Heart left ventricle (tissue), 16 donors: ENCODE measurements around the gene SGPP2. TPM values are rescaled to one million over a fixed set of nuclear protein-coding genes. Genes with fewer than 3 reads are reported as not detected.

Experiments
- ATAC-seq, 4 donors: fragments of 200-7000 bp; cut with Tn5 transposase; one replicate each; pipeline ENCODE4 v1.9.1; 2020 to 2022; ENCODE audit warnings: moderate library complexity in 4 of 4, mild to moderate bottlenecking in 3 of 4, moderate number of reproducible peaks in 1 of 4
- DNase-seq, 5 donors: peaks; one replicate each; pipeline ENCODE4 v3.0.0-alpha.2; 2020
- H3K27ac ChIP-seq, 12 donors: fragments of 200-600 bp; sonication (generic) in 4 of 12; one replicate each; pipeline versions ENCODE4 v1.5.0 to v1.8.0; 2016 to 2022; ENCODE audit warnings: mild to moderate bottlenecking in 2 of 12
- H3K27me3 ChIP-seq, 9 donors: fragments of 200-600 bp; sonication (generic) in 2 of 9; one replicate each; pipeline versions ENCODE4 v1.5.1 to v1.8.0; 2016 to 2022; ENCODE audit warnings: mild to moderate bottlenecking in 3 of 9
- H3K36me3 ChIP-seq, 9 donors: fragments of 200-600 bp; sonication (generic) in 2 of 9; one replicate each; pipeline versions ENCODE4 v1.5.0 to v1.8.0; 2018 to 2022; ENCODE audit warnings: mild to moderate bottlenecking in 2 of 9
- H3K4me1 ChIP-seq, 12 donors: fragments of 200-600 bp; sonication (generic) in 4 of 12; one replicate each; pipeline versions ENCODE4 v1.5.0 to v1.8.0; 2016 to 2022; ENCODE audit warnings: mild to moderate bottlenecking in 3 of 12
- H3K4me3 ChIP-seq, 12 donors: fragments of 200-600 bp; sonication (generic) in 4 of 12; one replicate each; pipeline versions ENCODE4 v1.5.0 to v1.8.0; 2017 to 2022; ENCODE audit warnings: mild to moderate bottlenecking in 9 of 12, moderate library complexity in 4 of 12
- H3K9me3 ChIP-seq, 12 donors: fragments of 200-600 bp; sonication (generic) in 4 of 12; one replicate each; pipeline versions ENCODE4 v1.5.0 to v1.8.0; 2016 to 2022; ENCODE audit warnings: mild to moderate bottlenecking in 1 of 12
- POLR2A ChIP-seq, 2 donors: fragments of 450-650 bp; IDR thresholded peaks; one replicate each; pipeline ENCODE4 v1.6.1; 2017; ENCODE audit warnings: antibody characterized with exemption in 2 of 2, mild to moderate bottlenecking in 2 of 2, moderate library complexity in 2 of 2
- WGBS, 4 donors: extraction: QIAGEN DNeasy Blood & Tissue Kit in 2 of 4; methylation state at CpG; one replicate each; pipeline versions ENCODE4 v1.1.5 to v1.1.7; 2013 to 2018; 5-methylcytosine and 5-hydroxymethylcytosine counted together
- intact Hi-C, 10 donors: fragments of 100-400 bp; cut with DNase I; formaldehyde crosslinking; loops; one replicate each; pipeline versions ENCODE4 v1.11.1 to v1.14.2; 2022
- polyA plus RNA-seq, 2 donors: library from polyadenylated mRNA; stranded (reverse); fragments of 200-250 nt; gene quantifications; one replicate each; pipeline ENCODE4 v1.2.3, GENCODE V29; 2013
- total RNA-seq, 9 donors: library from RNA; depleted of rRNA in 2 of 9; stranded (reverse); fragments of >200 nt in 2 of 9; fragmentation: NEBNext Ultra II Directional in 3 of 9; extraction: Animal tissue kit (Norgen Biotek cat#: 25700) in 3 of 9; gene quantifications; one replicate each; pipeline versions ENCODE4 v1.1.0 to v1.2.4, GENCODE V29; 2016 to 2023
- TF ChIP-seq, protein P1 (sequence below), 12 donors: fragments of 200-600 bp; sonication (generic) in 4 of 12; IDR thresholded peaks; one replicate each; pipeline versions ENCODE4 v1.5.0 to v1.8.0; 2018 to 2022; ENCODE audit warnings: antibody characterized with exemption in 12 of 12, mild to moderate bottlenecking in 5 of 12
- donor health status: ischemic (EF 13 %, LVEDD 7.1; RV severe dilation, severe dysfunction).
- donor health status: healthy with polysubstance abuse.
- donor health status: DM: no; HTN: yes; CAD: no.
- donor health status: DM: no; HTN: no; CAD: no.
- donor health status: ischemic (EF 25% LVEDD 6.9; RV normal size, moderate dysfunction).
- donor health status: ischemic (EF 25% LVEDD 5.7; RV mildly dilated, moderate dysfunction).
- donor health status: healthy.
- donor health status: DM: yes; HTN: yes; CAD: no.
- donor health status: ischemic (EF 35%, LVEDD 5.7; RV mildly dilated, moderate dysfunction).
- donor health status: nonischemic (EF 11% LVEDD 7.7; RV severe dilation, severe dysfunction).
- donor health status: DM: yes; HTN: yes; CAD: no.
- donor health status: PGD.
- donor health status: ischemic (EF 29% LVEDD 5.4; RV normal size, mild dysfunction).
- donor health status: nonischemic (EF 23%, LVEDD 6.1; RV moderate dilation, normal function).

The SGPP2 gene
- total and polyA plus RNA-seq, 11 donors, result 1.6 to 25.8 (median 12.4) TPM

DNA sequence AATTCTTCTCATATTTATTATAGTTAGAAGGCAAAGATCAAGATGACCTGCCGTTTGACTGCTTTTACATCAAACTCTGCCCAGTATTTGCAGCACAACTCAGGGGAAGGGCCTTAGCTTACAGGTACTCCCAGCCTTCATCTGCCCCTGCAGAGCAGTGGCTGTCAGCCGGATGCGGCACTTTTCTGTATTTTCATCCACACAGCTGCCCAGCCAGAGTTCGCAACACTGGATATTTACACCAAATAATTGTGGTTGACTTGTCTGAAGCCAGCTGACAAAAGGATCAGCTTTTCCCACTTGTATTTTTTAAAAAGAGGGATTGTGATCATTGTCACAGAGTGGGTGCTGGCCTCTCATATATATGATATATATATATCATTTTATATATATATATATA lies 136.8 kb downstream of the SGPP2 start:
- intact Hi-C loops, result loop anchor here (1.0 to 10.0 kb wide), 7 partner anchors 242 to 506 kb away; no protein-coding TSS in a partner anchor

DNA sequence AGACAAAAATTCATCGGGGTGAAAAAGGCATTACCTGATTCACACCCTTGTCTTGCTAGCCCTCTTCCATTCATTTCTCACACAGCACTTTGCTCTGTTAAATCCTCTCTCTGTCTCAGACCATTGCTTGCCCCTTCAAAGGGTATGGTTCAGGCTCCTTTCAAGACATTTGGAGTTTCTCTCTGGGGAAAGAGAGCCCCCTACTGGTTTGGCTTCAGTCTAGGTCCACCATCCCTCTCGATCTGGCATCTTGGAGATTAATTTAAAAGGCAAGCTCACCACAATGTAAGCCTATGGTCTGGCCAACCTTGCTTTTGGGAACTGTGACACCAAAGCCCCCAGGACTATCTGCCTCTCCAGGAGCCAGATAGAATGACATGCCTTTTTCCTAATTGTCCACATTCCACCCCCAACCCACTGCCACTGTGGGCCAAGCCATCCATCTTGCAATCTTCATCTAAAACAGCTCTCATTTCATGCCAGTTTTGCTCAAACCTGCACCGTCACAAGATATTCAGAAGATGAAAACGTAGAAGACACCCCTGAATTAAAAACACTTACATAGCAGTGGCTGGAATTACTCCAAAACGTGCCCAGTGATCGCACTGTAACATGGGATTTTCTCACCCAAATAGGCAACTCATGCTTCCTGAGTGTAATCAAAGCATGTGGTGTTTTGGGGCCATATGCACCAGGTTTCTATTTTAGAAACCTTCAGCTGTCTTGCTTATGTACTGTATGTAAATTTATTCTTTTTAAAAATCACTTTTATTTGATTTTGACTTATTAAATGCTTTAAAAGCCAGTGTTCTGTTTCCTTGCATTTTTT lies 137.7 kb downstream of the SGPP2 start:
- Histone ChIP-seq H3K4me1 (peaks cover 0 to 11% (median 0%) of the 10 kb centered on the region in 12 donors), H3K36me3 (peaks cover 0 to 6% (median 0%) of the 10 kb centered on the region in 9 donors), H3K9me3 (no peaks in the 10 kb centered on the region), H3K4me3 (no peak overlapping the region), H3K27ac (no peak overlapping the region), H3K27me3 (peaks cover 0 to 2% (median 0%) of the 10 kb centered on the region in 9 donors)
- TF ChIP-seq, protein P1, sequence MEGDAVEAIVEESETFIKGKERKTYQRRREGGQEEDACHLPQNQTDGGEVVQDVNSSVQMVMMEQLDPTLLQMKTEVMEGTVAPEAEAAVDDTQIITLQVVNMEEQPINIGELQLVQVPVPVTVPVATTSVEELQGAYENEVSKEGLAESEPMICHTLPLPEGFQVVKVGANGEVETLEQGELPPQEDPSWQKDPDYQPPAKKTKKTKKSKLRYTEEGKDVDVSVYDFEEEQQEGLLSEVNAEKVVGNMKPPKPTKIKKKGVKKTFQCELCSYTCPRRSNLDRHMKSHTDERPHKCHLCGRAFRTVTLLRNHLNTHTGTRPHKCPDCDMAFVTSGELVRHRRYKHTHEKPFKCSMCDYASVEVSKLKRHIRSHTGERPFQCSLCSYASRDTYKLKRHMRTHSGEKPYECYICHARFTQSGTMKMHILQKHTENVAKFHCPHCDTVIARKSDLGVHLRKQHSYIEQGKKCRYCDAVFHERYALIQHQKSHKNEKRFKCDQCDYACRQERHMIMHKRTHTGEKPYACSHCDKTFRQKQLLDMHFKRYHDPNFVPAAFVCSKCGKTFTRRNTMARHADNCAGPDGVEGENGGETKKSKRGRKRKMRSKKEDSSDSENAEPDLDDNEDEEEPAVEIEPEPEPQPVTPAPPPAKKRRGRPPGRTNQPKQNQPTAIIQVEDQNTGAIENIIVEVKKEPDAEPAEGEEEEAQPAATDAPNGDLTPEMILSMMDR (IDR thresholded peaks at IDR 0.05), result peak; percentile 52 to 68 (median 58)
- TF ChIP-seq POLR2A (IDR thresholded peaks at IDR 0.05), result no peak
- intact Hi-C loops, result loop anchor here (1.0 to 10.0 kb wide), 7 partner anchors 243 to 507 kb away; no protein-coding TSS in a partner anchor
- WGBS, 4 donors, result 59 to 66% (median 62%) methylated on average over 6 of the region's 6 CpGs
- ATAC-seq (peak; percentile 38 to 83 (median 80)), DNase-seq (peak in 2 of 5 donors; percentile 29 to 40)

More for the DNA sequence above, 136.8 kb downstream of the SGPP2 start:
- Histone ChIP-seq H3K9me3 (no peaks in the 10 kb centered on the region), H3K36me3 (no peaks in the 10 kb centered on the region), H3K4me3 (no peak overlapping the region), H3K27ac (no peak overlapping the region), H3K27me3 (peaks cover 0 to 4% (median 0%) of the 10 kb centered on the region in 9 donors), H3K4me1 (peaks cover 0 to 3% (median 0%) of the 10 kb centered on the region in 12 donors)
- ATAC-seq (no peak), DNase-seq (no peak)
- WGBS, 4 donors, result 89 to 94% (median 92%) methylated on average over 4 of the region's 4 CpGs
- TF ChIP-seq, protein P1 (IDR thresholded peaks at IDR 0.05), result no peak
- TF ChIP-seq POLR2A (IDR thresholded peaks at IDR 0.05), result no peak

DNA sequence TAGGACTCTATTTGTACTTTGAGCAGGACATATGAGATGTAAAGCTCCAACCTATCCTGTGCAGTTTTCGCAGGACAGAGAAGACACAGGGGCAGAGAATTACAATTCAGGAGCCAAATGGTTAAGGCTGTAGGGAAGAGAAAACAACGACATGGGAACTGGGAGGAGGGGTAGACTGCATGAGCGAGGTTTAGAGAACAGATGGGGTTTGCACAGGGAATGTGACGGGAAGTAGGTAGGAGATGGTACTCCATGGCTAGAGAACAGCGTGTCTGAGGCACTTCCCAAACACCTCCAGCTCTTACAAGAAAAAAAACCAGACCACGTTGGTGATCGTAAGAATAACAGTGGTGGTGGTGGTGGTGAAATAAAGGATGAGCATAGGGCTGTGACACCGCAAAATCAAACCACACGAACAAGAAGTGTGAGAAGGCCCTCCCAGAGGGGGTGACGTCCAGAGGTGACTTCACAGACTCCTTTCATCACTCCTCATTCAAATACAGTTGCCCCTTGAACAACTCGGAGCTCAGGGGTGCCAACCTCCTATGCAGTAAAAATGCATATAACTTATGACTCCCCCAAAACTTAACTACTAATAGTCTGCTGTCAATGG lies 138.9 kb downstream of the SGPP2 start:
- Histone ChIP-seq H3K9me3 (no peaks in the 10 kb centered on the region), H3K27ac (no peak overlapping the region), H3K4me1 (peaks cover 0 to 11% (median 0%) of the 10 kb centered on the region in 12 donors), H3K27me3 (no peaks in the 10 kb centered on the region), H3K36me3 (peaks cover 0 to 16% (median 0%) of the 10 kb centered on the region in 9 donors), H3K4me3 (no peak overlapping the region)
- DNase-seq (no peak), ATAC-seq (no peak)
- 73 to 79% (median 78%) methylated on average over 11 of the region's 11 CpGs for WGBS, 4 donors
- intact Hi-C loops, result loop anchor here in 6 of 10 donors (5.0 to 10.0 kb wide), 3 partner anchors 246 to 508 kb away; no protein-coding TSS in a partner anchor
- TF ChIP-seq, protein P1 (IDR thresholded peaks at IDR 0.05), result no peak
- no peak for TF ChIP-seq POLR2A (IDR thresholded peaks at IDR 0.05)

DNA sequence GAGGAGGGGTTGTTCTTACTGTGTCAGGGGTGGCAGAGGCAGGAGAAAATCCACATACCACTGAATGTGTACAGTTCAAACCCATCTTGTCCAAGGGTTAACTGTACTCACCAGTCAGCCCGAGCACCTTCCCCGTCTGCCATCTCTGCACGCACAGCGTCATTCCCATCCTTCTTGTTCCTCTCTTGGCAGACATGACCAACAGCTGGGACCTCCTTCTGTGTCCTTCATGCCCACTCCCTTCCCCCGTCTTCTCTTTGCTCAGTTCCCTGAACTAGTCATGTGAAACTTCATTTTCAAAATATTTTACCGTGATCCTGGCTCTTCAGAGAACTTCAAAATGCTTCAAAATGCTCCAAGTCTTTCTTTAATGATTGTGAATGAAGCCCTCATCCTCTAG lies 139.6 kb downstream of the SGPP2 start:
- WGBS, 4 donors, result 84 to 90% (median 87%) methylated on average over 6 of the region's 6 CpGs
- no peak for ATAC-seq
- no peak for DNase-seq
- no peaks in the 10 kb centered on the region for H3K9me3 ChIP-seq
- H3K27ac ChIP-seq, result no peak overlapping the region
- no peak overlapping the region for H3K4me3 ChIP-seq
- intact Hi-C loops, result loop anchor here in 6 of 10 donors (5.0 to 10.0 kb wide), 3 partner anchors 247 to 509 kb away; no protein-coding TSS in a partner anchor
- H3K4me1 ChIP-seq, result peaks cover 0 to 15% (median 0%) of the 10 kb centered on the region in 12 donors
- TF ChIP-seq POLR2A (IDR thresholded peaks at IDR 0.05), result no peak
- TF ChIP-seq, protein P1 (IDR thresholded peaks at IDR 0.05), result no peak
- peaks cover 0 to 16% (median 0%) of the 10 kb centered on the region in 9 donors for H3K36me3 ChIP-seq
- H3K27me3 ChIP-seq, result no peaks in the 10 kb centered on the region
